Measurements from ENCODE around the gene FGF14.

Gene FGF14

GRCh38 chr13:102401265-102401664 is 583 bp downstream of the FGF14 start:
- peak; percentile 24 for DNase-seq (ENCODE audit: low read depth)
- peak overlapping the region; percentile 22 for H3K4me3 ChIP-seq (ENCODE audit: low read depth, low read length)
- TF ChIP-seq CTCF (conservative IDR thresholded peaks at IDR 0.05; ENCODE audit: low read depth, low read length): no peak

GRCh38 chr13:102400675-102401145 is 1.1 kb downstream of the FGF14 start:
- no peak for TF ChIP-seq CTCF (conservative IDR thresholded peaks at IDR 0.05; ENCODE audit: low read depth, low read length)
- peak; percentile 7 for DNase-seq (ENCODE audit: low read depth)
- peak overlapping the region; percentile 55 for H3K4me3 ChIP-seq (ENCODE audit: low read depth, low read length)

- H3K4me3 ChIP-seq (ENCODE audit: low read depth, low read length): peak overlapping the region; percentile 55
- peak; percentile 15 for DNase-seq (ENCODE audit: low read depth)
- peak; percentile 11 for TF ChIP-seq CTCF (conservative IDR thresholded peaks at IDR 0.05; ENCODE audit: low read depth, low read length)
Observed at GRCh38 chr13:102399791-102400674, 1.8 kb downstream of the FGF14 start.

- no peak for TF ChIP-seq CTCF (conservative IDR thresholded peaks at IDR 0.05; ENCODE audit: low read depth, low read length)
- DNase-seq (ENCODE audit: low read depth): no peak
- H3K4me3 ChIP-seq (ENCODE audit: low read depth, low read length): no peak overlapping the region
Observed at GRCh38 chr13:102395939-102396338, 5.9 kb downstream of the FGF14 start.

- no peak for TF ChIP-seq CTCF (conservative IDR thresholded peaks at IDR 0.05; ENCODE audit: low read depth, low read length)
- DNase-seq (ENCODE audit: low read depth): no peak
- no peak overlapping the region for H3K4me3 ChIP-seq (ENCODE audit: low read depth, low read length)
Observed at GRCh38 chr13:102395174-102395573, 6.7 kb downstream of the FGF14 start.

GRCh38 chr13:102394158-102395053 is 7.4 kb downstream of the FGF14 start:
- DNase-seq (ENCODE audit: low read depth): peak; percentile 87
- TF ChIP-seq CTCF (conservative IDR thresholded peaks at IDR 0.05; ENCODE audit: low read depth, low read length): peak; percentile 33
- H3K4me3 ChIP-seq (ENCODE audit: low read depth, low read length): peak overlapping the region; percentile 79

Data from choroid plexus epithelial cell (primary cell).